Peyer's patch (tissue), 4 donors: ENCODE measurements around the gene MAN1C1. TPM values are rescaled to one million over a fixed set of nuclear protein-coding genes. Genes with fewer than 3 reads are reported as not detected.

Source experiments
- DNase-seq, 3 donors: peaks; one replicate each; pipeline ENCODE4 v3.0.0-alpha.2; 2017 to 2019
- H3K27ac ChIP-seq, 4 donors: fragments of 200-600 bp; sonication (generic); one replicate each; pipeline ENCODE4 v1.5.1; 2016 to 2019
- H3K27me3 ChIP-seq, 2 donors: fragments of 200-600 bp; sonication (generic); one replicate each; pipeline ENCODE4 v1.5.1; 2019
- H3K36me3 ChIP-seq, 3 donors: fragments of 200-600 bp; sonication (generic); one replicate each; pipeline ENCODE4 v1.5.1; 2016 to 2019
- H3K4me1 ChIP-seq, 4 donors: fragments of 200-600 bp; sonication (generic); one replicate each; pipeline ENCODE4 v1.5.1; 2016 to 2019
- H3K4me3 ChIP-seq, 4 donors: fragments of 200-600 bp; sonication (generic); 1 replicate in 3 of 4; 2 replicates in 1 of 4; pipeline ENCODE4 v1.5.1; 2016 to 2019; ENCODE audit warnings: mild to moderate bottlenecking in 1 of 4
- H3K9me3 ChIP-seq, 4 donors: fragments of 200-600 bp; sonication (generic); one replicate each; pipeline ENCODE4 v1.5.1; 2016 to 2019; ENCODE audit warnings: mild to moderate bottlenecking in 1 of 4
- POLR2A ChIP-seq, 2 donors: fragments of 450-650 bp; IDR thresholded peaks; one replicate each; pipeline ENCODE4 v1.5.1; 2017; ENCODE audit warnings: antibody characterized with exemption in 2 of 2, mild to moderate bottlenecking in 2 of 2, moderate library complexity in 2 of 2
- total RNA-seq, 4 donors: library from RNA; depleted of rRNA; stranded (reverse); fragments of >200 nt; gene quantifications; one replicate each; pipeline ENCODE4 v1.1.0, GENCODE V29; 2016
- TF ChIP-seq, protein P1 (sequence below), 6 experiments: fragments of 450-650 bp in 4 of 6; fragments of 200-600 bp in 2 of 6; sonication (generic) in 1 of 6; IDR thresholded peaks; one replicate each; pipeline ENCODE4 v1.5.1; 2017 to 2019; ENCODE audit warnings: antibody characterized with exemption in 6 of 6, mild to moderate bottlenecking in 3 of 6, moderate library complexity in 1 of 6

Gene MAN1C1
- total RNA-seq, 4 donors from 2014 or later, result 2.3 to 10.7 (median 6.7) TPM

- Histone ChIP-seq H3K4me3 (no peak overlapping the region), H3K27ac (no peak overlapping the region), H3K36me3 (no peaks in the 10 kb centered on the region), H3K27me3 (no peaks in the 10 kb centered on the region), H3K4me1 (no peaks in the 10 kb centered on the region), H3K9me3 (no peaks in the 10 kb centered on the region)
- DNase-seq, result no peak
- TF ChIP-seq, protein P1, sequence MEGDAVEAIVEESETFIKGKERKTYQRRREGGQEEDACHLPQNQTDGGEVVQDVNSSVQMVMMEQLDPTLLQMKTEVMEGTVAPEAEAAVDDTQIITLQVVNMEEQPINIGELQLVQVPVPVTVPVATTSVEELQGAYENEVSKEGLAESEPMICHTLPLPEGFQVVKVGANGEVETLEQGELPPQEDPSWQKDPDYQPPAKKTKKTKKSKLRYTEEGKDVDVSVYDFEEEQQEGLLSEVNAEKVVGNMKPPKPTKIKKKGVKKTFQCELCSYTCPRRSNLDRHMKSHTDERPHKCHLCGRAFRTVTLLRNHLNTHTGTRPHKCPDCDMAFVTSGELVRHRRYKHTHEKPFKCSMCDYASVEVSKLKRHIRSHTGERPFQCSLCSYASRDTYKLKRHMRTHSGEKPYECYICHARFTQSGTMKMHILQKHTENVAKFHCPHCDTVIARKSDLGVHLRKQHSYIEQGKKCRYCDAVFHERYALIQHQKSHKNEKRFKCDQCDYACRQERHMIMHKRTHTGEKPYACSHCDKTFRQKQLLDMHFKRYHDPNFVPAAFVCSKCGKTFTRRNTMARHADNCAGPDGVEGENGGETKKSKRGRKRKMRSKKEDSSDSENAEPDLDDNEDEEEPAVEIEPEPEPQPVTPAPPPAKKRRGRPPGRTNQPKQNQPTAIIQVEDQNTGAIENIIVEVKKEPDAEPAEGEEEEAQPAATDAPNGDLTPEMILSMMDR (IDR thresholded peaks at IDR 0.05), result no peak
- TF ChIP-seq POLR2A (IDR thresholded peaks at IDR 0.05), result no peak
These were observed 144.3 kb downstream of the MAN1C1 start for GRCh38 chr1:25760871-25761270.

DNA sequence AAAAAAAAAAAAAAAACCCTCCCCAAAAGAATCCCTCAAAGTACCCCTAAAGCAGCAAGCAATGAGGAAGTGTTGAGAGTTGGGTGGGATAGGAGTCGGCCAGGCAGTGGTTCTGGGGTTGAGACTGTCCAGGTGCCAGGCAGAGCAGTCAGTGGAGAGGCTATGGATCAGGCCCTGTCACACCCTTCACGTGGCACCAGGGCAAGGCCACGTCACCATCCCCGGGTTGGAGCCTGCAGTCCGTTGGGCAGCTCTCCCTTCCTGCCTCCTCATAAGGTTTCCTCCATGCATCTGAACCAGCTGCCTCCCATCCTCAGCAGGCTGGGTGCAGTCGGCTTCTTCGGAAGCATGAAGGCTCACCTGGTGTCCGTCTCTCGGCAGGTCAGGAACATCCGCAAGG, 146.9 kb downstream of the MAN1C1 start:
- TF ChIP-seq, protein P1 (IDR thresholded peaks at IDR 0.05), result no peak
- no peak for TF ChIP-seq POLR2A (IDR thresholded peaks at IDR 0.05)
- no peaks in the 10 kb centered on the region for H3K27me3 ChIP-seq
- no peak overlapping the region for H3K27ac ChIP-seq
- H3K4me3 ChIP-seq, result no peak overlapping the region
- H3K4me1 ChIP-seq, result no peaks in the 10 kb centered on the region
- DNase-seq, result no peak
- H3K36me3 ChIP-seq, result no peaks in the 10 kb centered on the region
- H3K9me3 ChIP-seq, result no peaks in the 10 kb centered on the region

DNA sequence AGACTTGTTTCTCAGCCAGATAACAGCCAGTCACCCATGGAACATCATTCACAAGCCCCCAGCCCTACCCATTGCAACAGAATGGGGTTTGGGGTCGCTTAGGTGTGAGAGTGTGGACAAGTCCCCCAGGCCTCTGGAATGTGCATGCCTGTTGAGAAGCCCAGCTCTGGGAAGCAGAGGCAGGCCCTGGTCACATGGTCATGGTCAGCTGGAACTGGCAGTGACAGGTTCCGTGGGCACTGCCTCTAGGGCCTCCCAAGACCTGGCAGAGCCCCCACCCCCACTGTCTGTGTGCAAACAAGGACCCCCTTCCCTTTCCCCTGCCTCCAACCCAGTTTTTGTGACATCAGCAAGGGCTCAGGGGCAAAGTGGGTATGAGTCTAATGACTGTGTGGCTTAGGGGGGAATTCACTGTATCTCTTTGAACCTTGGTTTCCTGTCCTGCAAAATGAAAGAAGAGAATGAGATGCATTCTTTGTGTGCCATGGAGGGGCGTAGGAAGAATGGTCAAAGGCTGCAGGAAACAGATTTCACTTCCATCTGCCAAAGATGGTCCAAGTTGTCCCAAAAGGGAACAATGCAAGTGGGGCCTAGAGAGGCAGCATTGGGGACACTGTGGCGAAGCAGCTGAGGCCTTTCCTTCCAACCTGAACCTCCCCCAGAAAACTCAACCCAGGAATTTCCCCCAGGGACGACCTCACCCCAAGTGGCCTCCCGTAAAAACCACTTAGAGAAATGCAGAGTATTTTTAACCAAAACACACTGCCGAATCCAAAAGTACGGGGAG, 148.7 kb downstream of the MAN1C1 start:
- H3K4me1 ChIP-seq, result peaks cover 0 to under 1% (median 0%) of the 10 kb centered on the region in 4 donors
- H3K4me3 ChIP-seq, result no peak overlapping the region
- H3K36me3 ChIP-seq, result no peaks in the 10 kb centered on the region
- no peak overlapping the region for H3K27ac ChIP-seq
- no peak for DNase-seq
- TF ChIP-seq, protein P1 (IDR thresholded peaks at IDR 0.05), result no peak
- no peak for TF ChIP-seq POLR2A (IDR thresholded peaks at IDR 0.05)
- no peaks in the 10 kb centered on the region for H3K27me3 ChIP-seq
- no peaks in the 10 kb centered on the region for H3K9me3 ChIP-seq

DNA sequence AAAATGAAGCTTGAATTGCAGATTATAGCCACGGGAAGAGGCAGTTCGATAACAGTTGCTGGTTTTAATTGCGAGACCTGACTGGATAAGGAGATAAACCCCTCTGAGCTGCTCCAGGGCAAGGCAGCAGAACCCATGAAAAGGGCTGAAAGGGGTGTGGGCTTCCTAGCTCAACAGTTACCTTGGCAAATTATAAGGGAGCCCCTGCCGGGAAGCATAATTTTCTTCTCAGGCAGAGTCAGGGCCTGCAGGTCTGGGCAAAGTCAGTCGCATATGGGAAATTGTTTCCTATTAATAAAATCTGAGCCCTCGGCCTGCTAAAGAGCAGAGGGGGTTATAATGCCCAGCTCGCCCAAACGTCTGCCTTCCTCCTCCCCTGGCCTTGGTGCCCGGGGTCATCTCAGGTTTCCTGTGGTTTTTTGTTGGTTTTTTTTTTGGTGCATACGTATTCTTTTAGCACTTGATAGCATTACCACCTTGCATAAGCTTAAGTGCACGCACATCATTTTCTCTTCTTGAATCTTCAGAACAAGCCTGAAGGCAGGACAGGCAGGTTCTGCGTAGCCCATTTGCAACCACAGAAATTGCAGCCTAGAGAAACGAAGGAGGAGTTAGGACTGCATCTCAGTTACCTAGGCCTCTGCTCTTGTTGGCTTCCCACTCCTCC, 149.5 kb downstream of the MAN1C1 start:
- Histone ChIP-seq H3K36me3 (no peaks in the 10 kb centered on the region), H3K27me3 (no peaks in the 10 kb centered on the region), H3K4me1 (peaks cover 0 to 8% (median 0%) of the 10 kb centered on the region in 4 donors), H3K4me3 (no peak overlapping the region), H3K27ac (no peak overlapping the region), H3K9me3 (no peaks in the 10 kb centered on the region)
- DNase-seq, result no peak
- TF ChIP-seq POLR2A (IDR thresholded peaks at IDR 0.05), result no peak
- TF ChIP-seq, protein P1 (IDR thresholded peaks at IDR 0.05), result no peak

- Histone ChIP-seq H3K4me3 (no peak overlapping the region), H3K9me3 (no peaks in the 10 kb centered on the region), H3K27me3 (no peaks in the 10 kb centered on the region), H3K4me1 (peaks cover 0 to 10% (median 0%) of the 10 kb centered on the region in 4 donors), H3K36me3 (no peaks in the 10 kb centered on the region), H3K27ac (no peak overlapping the region)
- TF ChIP-seq, protein P1 (IDR thresholded peaks at IDR 0.05), result no peak
- no peak for TF ChIP-seq POLR2A (IDR thresholded peaks at IDR 0.05)
- no peak for DNase-seq
These were observed 150.3 kb downstream of the MAN1C1 start for GRCh38 chr1:25766721-25767436.
